Endothelial cell (in vitro differentiated cells): Measurements from ENCODE around the gene TMEM184C. TPM values are rescaled to one million over a fixed set of nuclear protein-coding genes. Genes with fewer than 3 reads are reported as not detected.

Source experiments
- DNase-seq: peaks from one replicate; pipeline ENCODE4 v3.0.0; 2021; ENCODE audit warnings: low spot score
- H3K27ac Mint-ChIP-seq: one replicate; pipeline ENCODE4 v1.8.0; 2021; ENCODE audit warnings: mixed read lengths, inconsistent platforms; ENCODE audit not compliant: unreplicated experiment
- H3K27me3 Mint-ChIP-seq: one replicate; pipeline ENCODE4 v1.8.0; 2021; ENCODE audit warnings: mild to moderate bottlenecking, moderate library complexity, mixed read lengths, inconsistent platforms; ENCODE audit not compliant: unreplicated experiment
- H3K36me3 Mint-ChIP-seq: one replicate; pipeline ENCODE4 v1.8.0; 2021; ENCODE audit warnings: mild to moderate bottlenecking, low read depth, mixed read lengths, inconsistent platforms; ENCODE audit not compliant: unreplicated experiment
- H3K4me1 Mint-ChIP-seq: one replicate; pipeline ENCODE4 v1.8.0; 2021; ENCODE audit warnings: mild to moderate bottlenecking, mixed read lengths, inconsistent platforms; ENCODE audit not compliant: unreplicated experiment
- H3K4me3 Mint-ChIP-seq: one replicate; pipeline ENCODE4 v1.8.0; 2021; ENCODE audit warnings: mild to moderate bottlenecking, mixed read lengths, inconsistent platforms; ENCODE audit not compliant: unreplicated experiment
- H3K9me3 Mint-ChIP-seq: one replicate; pipeline ENCODE4 v1.8.0; 2021; ENCODE audit warnings: mixed read lengths, inconsistent platforms; ENCODE audit not compliant: unreplicated experiment
- CTCF ChIP-seq: fragments of 200-600 bp; sonication (generic); IDR thresholded peaks from one replicate; pipeline ENCODE4 v1.5.0; 2021; ENCODE audit warnings: antibody characterized with exemption; ENCODE audit not compliant: unreplicated experiment
- total RNA-seq: library from RNA; stranded (reverse); fragmentation: NEBNext Ultra II Directional; extraction: Animal tissue kit (Norgen Biotek cat#: 25700); gene quantifications from one replicate; pipeline ENCODE4 v1.2.1, GENCODE V29; 2021; ENCODE audit not compliant: unreplicated experiment

The TMEM184C gene
- total RNA-seq, 1 donor from 2014 or later = 26.2 TPM

DNA sequence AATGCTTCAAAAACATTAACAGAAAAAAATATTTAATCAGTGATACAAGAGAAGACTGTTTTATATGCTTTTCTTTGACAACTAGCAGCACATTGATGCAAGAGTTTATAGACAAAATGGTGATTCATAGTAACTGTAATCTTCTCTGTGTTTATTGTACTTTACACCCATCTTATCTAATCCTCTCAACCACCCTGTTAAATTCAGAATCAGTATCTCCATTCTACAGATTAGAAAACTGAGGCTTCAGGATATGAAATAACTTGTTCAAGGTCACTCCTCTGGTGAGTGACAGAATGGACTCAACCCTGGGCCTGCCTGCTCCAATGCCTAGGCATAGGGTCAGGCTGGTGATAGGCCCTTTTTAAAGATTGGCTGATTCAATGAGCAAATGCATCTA, 26.1 kb upstream of the TMEM184C start:
- no peak for DNase-seq
- no peaks in the 10 kb centered on the region for H3K9me3 Mint-ChIP-seq
- H3K27me3 Mint-ChIP-seq = no peaks in the 10 kb centered on the region
- no peak overlapping the region for H3K27ac Mint-ChIP-seq
- H3K4me3 Mint-ChIP-seq = no peak overlapping the region
- H3K4me1 Mint-ChIP-seq = no peaks in the 10 kb centered on the region
- TF ChIP-seq CTCF = no peak
- H3K36me3 Mint-ChIP-seq = no peaks in the 10 kb centered on the region

DNA sequence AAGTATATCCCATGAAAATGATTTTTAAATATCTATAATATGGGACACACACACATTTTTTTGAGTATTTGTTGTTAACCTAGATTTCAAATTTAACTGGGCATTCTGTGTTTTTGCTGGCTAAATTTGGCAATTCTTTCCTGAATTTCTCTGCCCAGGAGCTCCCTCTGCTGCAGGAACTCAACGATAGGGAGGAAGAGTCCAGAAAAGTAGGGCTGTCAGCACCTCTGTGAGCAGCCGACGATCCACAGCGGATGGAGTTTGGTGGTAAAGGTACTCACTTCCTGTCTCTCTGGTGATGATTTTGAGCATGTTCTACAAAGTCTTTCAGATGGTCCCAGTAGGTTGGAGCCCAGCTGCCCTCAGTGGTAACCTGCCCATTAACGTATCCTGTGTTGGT, 23.1 kb upstream of the TMEM184C start:
- H3K36me3 Mint-ChIP-seq = no peaks in the 10 kb centered on the region
- no peak for DNase-seq
- no peak overlapping the region for H3K27ac Mint-ChIP-seq
- TF ChIP-seq CTCF = no peak
- no peak overlapping the region for H3K4me3 Mint-ChIP-seq
- H3K27me3 Mint-ChIP-seq = no peaks in the 10 kb centered on the region
- H3K9me3 Mint-ChIP-seq = no peaks in the 10 kb centered on the region
- no peaks in the 10 kb centered on the region for H3K4me1 Mint-ChIP-seq

- no peaks in the 10 kb centered on the region for H3K36me3 Mint-ChIP-seq
- H3K27ac Mint-ChIP-seq = no peak overlapping the region
- no peak overlapping the region for H3K4me3 Mint-ChIP-seq
- TF ChIP-seq CTCF = no peak
- no peaks in the 10 kb centered on the region for H3K4me1 Mint-ChIP-seq
- no peaks in the 10 kb centered on the region for H3K9me3 Mint-ChIP-seq
- H3K27me3 Mint-ChIP-seq = no peaks in the 10 kb centered on the region
- no peak for DNase-seq
Measured at GRCh38 chr4:147594578-147594977, 22.6 kb upstream of the TMEM184C start.

DNA sequence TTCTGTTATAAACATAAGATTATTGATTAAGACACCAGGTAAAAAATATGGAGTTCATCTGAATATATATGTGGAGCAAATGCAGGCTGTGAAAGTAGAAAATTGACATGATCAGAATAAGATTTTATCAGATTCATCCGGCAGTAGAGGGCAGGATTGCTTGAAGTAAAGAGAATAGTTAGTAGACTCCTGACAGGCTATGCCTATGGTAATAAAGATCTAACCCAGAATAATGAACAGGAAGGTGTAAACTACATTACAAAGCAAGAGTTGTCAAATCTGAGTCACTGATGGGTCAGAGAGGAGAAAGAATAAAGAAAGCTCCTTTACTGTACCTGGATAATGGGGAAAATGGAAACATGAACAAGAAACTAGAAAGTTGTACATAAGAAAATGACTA, 20.8 kb upstream of the TMEM184C start:
- TF ChIP-seq CTCF = no peak
- no peak for DNase-seq
- Mint-ChIP-seq H3K4me1 (no peaks in the 10 kb centered on the region), H3K36me3 (no peaks in the 10 kb centered on the region), H3K4me3 (no peak overlapping the region), H3K27me3 (no peaks in the 10 kb centered on the region), H3K9me3 (no peaks in the 10 kb centered on the region), H3K27ac (no peak overlapping the region)

- Mint-ChIP-seq H3K9me3 (no peaks in the 10 kb centered on the region), H3K36me3 (no peaks in the 10 kb centered on the region), H3K4me3 (no peak overlapping the region), H3K27me3 (no peaks in the 10 kb centered on the region), H3K4me1 (no peaks in the 10 kb centered on the region), H3K27ac (no peak overlapping the region)
- no peak for DNase-seq
- TF ChIP-seq CTCF = no peak
Measured at GRCh38 chr4:147596981-147597380, 20.2 kb upstream of the TMEM184C start.
